GM12864 (cell line): ENCODE results near the gene GSC.

Source experiments
- DNase-seq: peaks from one replicate; pipeline ENCODE4 v3.0.0-alpha.2; 2011; ENCODE audit warnings: low read depth
- H3K4me3 ChIP-seq: 2 replicates; pipeline ENCODE4 v1.5.1; 2011; ENCODE audit warnings: mild to moderate bottlenecking, low read depth, low read length, control low read depth
- CTCF ChIP-seq: IDR thresholded peaks from 2 replicates; pipeline ENCODE4 v1.5.1; 2011; ENCODE audit warnings: low read depth, mild to moderate bottlenecking, moderate library complexity, low read length, control low read depth, inconsistent platforms; ENCODE audit errors: missing control alignments

Gene GSC

GRCh38 chr14:94775871-94776210, 5.9 kb upstream of the GSC start:
- TF ChIP-seq CTCF, result no peak
- no peak for DNase-seq
- no peak overlapping the region for H3K4me3 ChIP-seq

- no peak for TF ChIP-seq CTCF
- no peak for DNase-seq
- H3K4me3 ChIP-seq, result no peak overlapping the region
Observed at GRCh38 chr14:94775091-94775870, 5.4 kb upstream of the GSC start.

GRCh38 chr14:94774344-94775090, 4.6 kb upstream of the GSC start:
- H3K4me3 ChIP-seq, result no peak overlapping the region
- no peak for TF ChIP-seq CTCF
- DNase-seq, result no peak

- no peak for TF ChIP-seq CTCF
- H3K4me3 ChIP-seq, result no peak overlapping the region
- no peak for DNase-seq
Observed at GRCh38 chr14:94773655-94774343, 3.9 kb upstream of the GSC start.

- no peak overlapping the region for H3K4me3 ChIP-seq
- no peak for DNase-seq
Observed at GRCh38 chr14:94773061-94773648, 3.2 kb upstream of the GSC start.

GRCh38 chr14:94772548-94772947, 2.6 kb upstream of the GSC start:
- no peak for TF ChIP-seq CTCF

More at GRCh38 chr14:94773061-94773648, 3.2 kb upstream of the GSC start:
- no peak for TF ChIP-seq CTCF

More at GRCh38 chr14:94772548-94772947, 2.6 kb upstream of the GSC start:
- no peak for DNase-seq
- H3K4me3 ChIP-seq, result no peak overlapping the region
